ENCODE data around the gene NNMT. TPM values are rescaled to one million over a fixed set of nuclear protein-coding genes. Genes with fewer than 3 reads are reported as not detected.

NNMT gene
- polyA plus RNA-seq, 1 donor from 2014 or later, result not detected

- no peaks in the 10 kb centered on the region for H4K20me1 ChIP-seq (ENCODE audit: insufficient read depth)
- no peaks in the 10 kb centered on the region for H3K27me3 ChIP-seq (ENCODE audit: insufficient read depth, low read depth, low read length)
- H3K9me2 ChIP-seq (ENCODE audit: insufficient read depth, low read length), result no peaks in the 10 kb centered on the region
- H3K4me3 ChIP-seq (ENCODE audit: low read length), result no peak overlapping the region
- H3K36me3 ChIP-seq (ENCODE audit: insufficient read depth, low read length), result no peaks in the 10 kb centered on the region
- H3K27ac ChIP-seq (ENCODE audit: low read length), result no peak overlapping the region
- no peak overlapping the region for H2AFZ ChIP-seq (ENCODE audit: low read depth, low read length)
- H3K9me3 ChIP-seq (ENCODE audit: low read length), result no peaks in the 10 kb centered on the region
- H3F3A ChIP-seq (ENCODE audit: insufficient read depth, low read length, poor library complexity, severe bottlenecking), result no peaks in the 10 kb centered on the region
- H3K4me2 ChIP-seq (ENCODE audit: low read length), result no peak overlapping the region
- H3K9ac ChIP-seq (ENCODE audit: low read length), result no peak overlapping the region
- H3K79me2 ChIP-seq (replicated peaks; ENCODE audit: insufficient read depth, low read length), result no peaks in the 10 kb centered on the region
- TF ChIP-seq REST (IDR thresholded peaks at IDR 0.05; ENCODE audit: borderline replicate concordance) (no peak), CTCF (IDR thresholded peaks at IDR 0.05; ENCODE audit: poor library complexity, severe bottlenecking) (no peak), MXI1 (conservative IDR thresholded peaks at IDR 0.05; ENCODE audit: poor library complexity, severe bottlenecking) (no peak), RAD21 (conservative IDR thresholded peaks at IDR 0.05) (no peak), SMC3 (conservative IDR thresholded peaks at IDR 0.05; ENCODE audit: poor library complexity) (no peak), EZH2 (IDR thresholded peaks at IDR 0.05; ENCODE audit: borderline replicate concordance, insufficient read depth, low read length, poor library complexity, severe bottlenecking) (no peak), TAF1 (IDR thresholded peaks at IDR 0.05; ENCODE audit: low read depth) (no peak), EP300 (conservative IDR thresholded peaks at IDR 0.05; ENCODE audit: poor library complexity, severe bottlenecking) (no peak), POLR2AphosphoS5 (IDR thresholded peaks at IDR 0.05) (no peak)
Observed at GRCh38 chr11:114316980-114317786, 21.0 kb downstream of the NNMT start.

DNA sequence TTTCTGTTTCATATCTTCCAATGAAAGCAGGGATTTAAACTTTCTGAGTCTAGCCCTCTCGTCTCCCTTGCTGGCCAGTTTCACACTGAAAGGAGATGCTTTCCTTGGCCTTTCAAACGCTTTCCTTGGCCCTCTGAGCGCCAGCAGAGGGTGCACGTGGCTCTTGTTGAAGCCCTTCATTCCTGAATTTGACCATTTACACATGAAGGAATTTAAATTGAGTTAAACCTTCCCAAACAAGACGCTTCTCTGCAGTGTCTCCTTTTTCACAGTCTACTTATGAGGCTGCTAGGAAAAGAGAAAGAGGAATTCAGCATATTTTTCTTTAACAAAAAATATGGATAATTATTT lies 21.6 kb downstream of the NNMT start:
- Histone ChIP-seq H3K9ac (ENCODE audit: low read length) (no peak overlapping the region), H3K27ac (ENCODE audit: low read length) (no peak overlapping the region), H3K4me2 (ENCODE audit: low read length) (no peak overlapping the region), H3K4me3 (ENCODE audit: low read length) (no peak overlapping the region), H3K36me3 (ENCODE audit: insufficient read depth, low read length) (no peaks in the 10 kb centered on the region), H3K79me2 (replicated peaks; ENCODE audit: insufficient read depth, low read length) (no peaks in the 10 kb centered on the region), H2AFZ (ENCODE audit: low read depth, low read length) (no peak overlapping the region), H3K27me3 (ENCODE audit: insufficient read depth, low read depth, low read length) (no peaks in the 10 kb centered on the region), H3F3A (ENCODE audit: insufficient read depth, low read length, poor library complexity, severe bottlenecking) (no peaks in the 10 kb centered on the region), H3K9me3 (ENCODE audit: low read length) (no peaks in the 10 kb centered on the region), H4K20me1 (ENCODE audit: insufficient read depth) (no peaks in the 10 kb centered on the region), H3K9me2 (ENCODE audit: insufficient read depth, low read length) (no peaks in the 10 kb centered on the region)
- TF ChIP-seq TAF1 (IDR thresholded peaks at IDR 0.05; ENCODE audit: low read depth) (no peak), REST (IDR thresholded peaks at IDR 0.05; ENCODE audit: borderline replicate concordance) (no peak), EZH2 (IDR thresholded peaks at IDR 0.05; ENCODE audit: borderline replicate concordance, insufficient read depth, low read length, poor library complexity, severe bottlenecking) (no peak), SMC3 (conservative IDR thresholded peaks at IDR 0.05; ENCODE audit: poor library complexity) (peak; percentile 48), CTCF (IDR thresholded peaks at IDR 0.05; ENCODE audit: poor library complexity, severe bottlenecking) (peak; percentile 37), RAD21 (conservative IDR thresholded peaks at IDR 0.05) (peak; percentile 53)
